PC-9 (cell line): ENCODE results near the gene RBM26. TPM values are rescaled to one million over a fixed set of nuclear protein-coding genes. Genes with fewer than 3 reads are reported as not detected.

Source experiments
- BruUV-seq: library from RNA; stranded (reverse); fragments of 400-500 nt; replicated peaks from 2 replicates; lab custom pipeline; 2021; lab: Mats Ljungman, UMichigan
- CTCF ChIA-PET: fragments of 300-600 bp; sonication (Branson Sonifier 250); formaldehyde crosslinking; loops from one replicate; lab custom pipeline; 2022; ENCODE audit warnings: antibody characterized with exemption; lab: Charles Lee
- POLR2A ChIA-PET: fragments of 300-600 bp; sonication (Branson Sonifier 250); formaldehyde crosslinking; loops from one replicate; lab custom pipeline; 2022; ENCODE audit warnings: antibody characterized with exemption; ENCODE audit not compliant: unreplicated experiment; lab: Charles Lee
- DNase-seq, 2 experiments: peaks; one replicate each; pipeline versions ENCODE4 v3.0.0 to v3.0.0-alpha.2; 2015 to 2022; ENCODE audit warnings: mixed read lengths in 1 of 2
- H2AFZ ChIP-seq: fragments of 200-600 bp; sonication (generic); 2 replicates; pipeline ENCODE4 v1.8.1; 2017; ENCODE audit warnings: antibody characterized with exemption
- H3F3A ChIP-seq: fragments of 200-600 bp; sonication (generic); 2 replicates; pipeline ENCODE4 v1.8.1; 2017; ENCODE audit warnings: antibody characterized with exemption, mild to moderate bottlenecking, low read depth; ENCODE audit not compliant: insufficient read depth
- H3K27ac ChIP-seq: fragments of 200-600 bp; sonication (generic); 2 replicates; pipeline ENCODE4 v1.6.1; 2016; ENCODE audit warnings: mixed run types
- H3K27me3 ChIP-seq: fragments of 200-600 bp; sonication (generic); 2 replicates; pipeline ENCODE4 v1.6.1; 2016; ENCODE audit warnings: low read depth, mixed run types; ENCODE audit not compliant: insufficient read depth
- H3K36me3 ChIP-seq: fragments of 200-600 bp; sonication (generic); 2 replicates; pipeline ENCODE4 v1.6.1; 2016; ENCODE audit warnings: low read depth, mixed run types
- H3K4me1 ChIP-seq: fragments of 200-600 bp; sonication (generic); replicated peaks from 2 replicates; pipeline ENCODE4 v1.6.1; 2016; ENCODE audit warnings: mixed run types; ENCODE audit not compliant: insufficient read depth
- H3K4me2 ChIP-seq: fragments of 200-600 bp; sonication (generic); 2 replicates; pipeline ENCODE4 v1.6.1; 2017; ENCODE audit warnings: mixed run types
- H3K4me3 ChIP-seq: fragments of 200-600 bp; sonication (generic); 2 replicates; pipeline ENCODE4 v1.6.1; 2016; ENCODE audit warnings: mixed run types
- H3K79me2 ChIP-seq: fragments of 200-600 bp; sonication (generic); 2 replicates; pipeline ENCODE4 v1.6.1; 2017; ENCODE audit warnings: low read depth, mixed run types
- H3K9me2 ChIP-seq: fragments of 200-600 bp; sonication (generic); 2 replicates; pipeline ENCODE4 v1.8.1; 2017; ENCODE audit warnings: mild to moderate bottlenecking; ENCODE audit not compliant: insufficient read depth
- H3K9me3 ChIP-seq: fragments of 200-600 bp; sonication (generic); 2 replicates; pipeline ENCODE4 v1.8.1; 2016; ENCODE audit warnings: low read depth; ENCODE audit not compliant: insufficient read depth
- H4K20me1 ChIP-seq: fragments of 200-600 bp; sonication (generic); 2 replicates; pipeline ENCODE4 v1.8.1; 2017; ENCODE audit not compliant: insufficient read depth
- CTCF ChIP-seq: fragments of 200-600 bp; sonication (generic); conservative IDR thresholded peaks from 2 replicates; pipeline ENCODE4 v1.6.1; 2017; ENCODE audit warnings: mixed run types, antibody characterized with exemption, mild to moderate bottlenecking, moderate library complexity
- EZH2 ChIP-seq: fragments of 200-600 bp; sonication (generic); IDR thresholded peaks from 2 replicates; pipeline ENCODE4 v1.8.0; 2017; ENCODE audit warnings: antibody characterized with exemption, low read depth
- intact Hi-C: fragments of 100-400 bp; cut with micrococcal nuclease; formaldehyde crosslinking; loops from one replicate; pipeline ENCODE4 v1.10.0; 2022; ENCODE audit not compliant: unreplicated experiment
- total RNA-seq: library from RNA; stranded (reverse); gene quantifications from 2 replicates; pipeline ENCODE4 v1.2.3, GENCODE V29; 2021

RBM26 gene
- total RNA-seq, 1 experiment from 2014 or later = 40.4 TPM

GRCh38 chr13:79309690-79310089 lies 96.4 kb downstream of the RBM26 start:
- TF ChIP-seq CTCF = no peak
- TF ChIP-seq EZH2 = no peak
- ChIA-PET POLR2A (no interaction called here), CTCF (no interaction called here)
- intact Hi-C loops = no loop called here
- Histone ChIP-seq H3K4me1 (no peaks in the 10 kb centered on the region), H2AFZ (no peak overlapping the region), H3K27ac (no peak overlapping the region), H3K79me2 (no peaks in the 10 kb centered on the region), H4K20me1 (no peaks in the 10 kb centered on the region), H3K9me3 (no peaks in the 10 kb centered on the region), H3K4me3 (no peak overlapping the region), H3F3A (peaks cover 17% of the 10 kb centered on the region; the same call in 1 of the 2 replicates), H3K4me2 (no peak overlapping the region), H3K36me3 (no peaks in the 10 kb centered on the region), H3K27me3 (no peaks in the 10 kb centered on the region), H3K9me2 (no peaks in the 10 kb centered on the region)
- TSS peak; percentile 24 for BruUV-seq
- no peak for DNase-seq

GRCh38 chr13:79307866-79308298 lies 98.2 kb downstream of the RBM26 start:
- H3K4me3 ChIP-seq = no peak overlapping the region
- no peaks in the 10 kb centered on the region for H4K20me1 ChIP-seq
- BruUV-seq = no TSS peak
- no peaks in the 10 kb centered on the region for H3K4me1 ChIP-seq
- TF ChIP-seq CTCF (no peak), EZH2 (no peak)
- no peaks in the 10 kb centered on the region for H3K9me3 ChIP-seq
- DNase-seq = no peak
- H3K79me2 ChIP-seq = no peaks in the 10 kb centered on the region
- no peak overlapping the region for H3K4me2 ChIP-seq
- no peak overlapping the region for H3K27ac ChIP-seq
- CTCF ChIA-PET = no interaction called here
- H3F3A ChIP-seq = peaks cover 17% of the 10 kb centered on the region; the same call in 1 of the 2 replicates
- intact Hi-C loops = no loop called here
- H3K27me3 ChIP-seq = no peaks in the 10 kb centered on the region
- no peaks in the 10 kb centered on the region for H3K9me2 ChIP-seq
- POLR2A ChIA-PET = interaction anchor here (0.6 kb wide), 1 partner anchor 629 kb away, joined by 8 read pairs; no protein-coding TSS in a partner anchor
- H3K36me3 ChIP-seq = no peaks in the 10 kb centered on the region
- H2AFZ ChIP-seq = no peak overlapping the region

GRCh38 chr13:79307433-79307861 lies 98.6 kb downstream of the RBM26 start:
- DNase-seq = no peak
- CTCF ChIA-PET = no interaction called here
- no TSS peak for BruUV-seq
- intact Hi-C loops = no loop called here
- no peak overlapping the region for H3K4me3 ChIP-seq
- H2AFZ ChIP-seq = no peak overlapping the region
- H4K20me1 ChIP-seq = no peaks in the 10 kb centered on the region
- H3F3A ChIP-seq = 0 out of 2 replicates have a peak, but pooled peaks cover 14% of the 10 kb centered on the region
- TF ChIP-seq CTCF (no peak), EZH2 (no peak)
- no peaks in the 10 kb centered on the region for H3K9me3 ChIP-seq
- H3K9me2 ChIP-seq = no peaks in the 10 kb centered on the region
- H3K4me1 ChIP-seq = no peaks in the 10 kb centered on the region
- H3K4me2 ChIP-seq = no peak overlapping the region
- H3K79me2 ChIP-seq = no peaks in the 10 kb centered on the region
- H3K36me3 ChIP-seq = no peaks in the 10 kb centered on the region
- H3K27me3 ChIP-seq = no peaks in the 10 kb centered on the region
- POLR2A ChIA-PET = no interaction called here
- H3K27ac ChIP-seq = no peak overlapping the region
